DND-41 (cell line): ENCODE data around the gene PADI2.

Experiments used
- CTCF ChIP-seq: IDR thresholded peaks from 2 replicates; pipeline ENCODE4 v1.5.1; 2012; ENCODE audit warnings: borderline replicate concordance, low read length, moderate library complexity, mild to moderate bottlenecking; ENCODE audit not compliant: poor library complexity, severe bottlenecking; ENCODE audit errors: extremely low read depth
- EZH2 ChIP-seq: IDR thresholded peaks from 3 replicates; pipeline ENCODE4 v1.6.1; 2012; ENCODE audit warnings: borderline replicate concordance, low read depth, mild to moderate bottlenecking, moderate library complexity, low read length, inconsistent platforms; ENCODE audit not compliant: severe bottlenecking

- TF ChIP-seq CTCF (no peak), EZH2 (no peak)
These were observed 52.7 kb downstream of the PADI2 start for GRCh38 chr1:17066361-17067068.
